Mucosa of descending colon (tissue), 3 donors: Measurements from ENCODE around the gene SIGMAR1. TPM values are rescaled to one million over a fixed set of nuclear protein-coding genes. Genes with fewer than 3 reads are reported as not detected.

Experiments used
- ATAC-seq: fragments of 200-7000 bp; cut with Tn5 transposase; one replicate; pipeline ENCODE4 v1.9.1; 2020; ENCODE audit warnings: mild to moderate bottlenecking, moderate library complexity
- DNase-seq, 3 donors: peaks; one replicate each; pipeline ENCODE4 v3.0.0-alpha.2; 2020
- H3K36me3 ChIP-seq: fragments of 200-600 bp; one replicate; pipeline ENCODE4 v1.8.0; 2021; ENCODE audit warnings: low read depth, mild to moderate bottlenecking
- H3K4me1 ChIP-seq: fragments of 200-600 bp; one replicate; pipeline ENCODE4 v1.8.0; 2021; ENCODE audit warnings: low read depth, mild to moderate bottlenecking
- H3K4me3 ChIP-seq: fragments of 200-600 bp; one replicate; pipeline ENCODE4 v1.8.0; 2021; ENCODE audit warnings: mild to moderate bottlenecking
- H3K9me3 ChIP-seq: fragments of 200-600 bp; one replicate; pipeline ENCODE4 v1.8.0; 2021; ENCODE audit warnings: mild to moderate bottlenecking
- intact Hi-C, 2 donors: fragments of 100-400 bp; cut with DNase I in 1 of 2; cut with micrococcal nuclease in 1 of 2; formaldehyde crosslinking; loops; one replicate each; pipeline versions ENCODE4 v1.11.0 to v1.11.1; 2022; cut with DNase I, micrococcal nuclease
- total RNA-seq, 3 donors: library from RNA; stranded (reverse); fragmentation: NEBNext Ultra II Directional in 2 of 3; extraction: Animal tissue kit (Norgen Biotek cat#: 25700) in 2 of 3; gene quantifications; one replicate each; pipeline versions ENCODE4 v1.2.1 to v1.2.4, GENCODE V29; 2021 to 2023
- TF ChIP-seq, protein P1 (sequence below): fragments of 200-600 bp; IDR thresholded peaks from one replicate; pipeline ENCODE4 v1.8.0; 2022; ENCODE audit warnings: antibody characterized with exemption, mild to moderate bottlenecking
- donor health status: DM: no; HTN: no; CAD: no; lungs with moderate emphysema.
- donor health status: DM: no; HTN: no; CAD: no.
- donor health status: DM: no; HTN: yes; CAD: no.

SIGMAR1 gene
- total RNA-seq, 3 donors from 2014 or later: 48.1 to 59.8 (median 49.6) TPM

DNA sequence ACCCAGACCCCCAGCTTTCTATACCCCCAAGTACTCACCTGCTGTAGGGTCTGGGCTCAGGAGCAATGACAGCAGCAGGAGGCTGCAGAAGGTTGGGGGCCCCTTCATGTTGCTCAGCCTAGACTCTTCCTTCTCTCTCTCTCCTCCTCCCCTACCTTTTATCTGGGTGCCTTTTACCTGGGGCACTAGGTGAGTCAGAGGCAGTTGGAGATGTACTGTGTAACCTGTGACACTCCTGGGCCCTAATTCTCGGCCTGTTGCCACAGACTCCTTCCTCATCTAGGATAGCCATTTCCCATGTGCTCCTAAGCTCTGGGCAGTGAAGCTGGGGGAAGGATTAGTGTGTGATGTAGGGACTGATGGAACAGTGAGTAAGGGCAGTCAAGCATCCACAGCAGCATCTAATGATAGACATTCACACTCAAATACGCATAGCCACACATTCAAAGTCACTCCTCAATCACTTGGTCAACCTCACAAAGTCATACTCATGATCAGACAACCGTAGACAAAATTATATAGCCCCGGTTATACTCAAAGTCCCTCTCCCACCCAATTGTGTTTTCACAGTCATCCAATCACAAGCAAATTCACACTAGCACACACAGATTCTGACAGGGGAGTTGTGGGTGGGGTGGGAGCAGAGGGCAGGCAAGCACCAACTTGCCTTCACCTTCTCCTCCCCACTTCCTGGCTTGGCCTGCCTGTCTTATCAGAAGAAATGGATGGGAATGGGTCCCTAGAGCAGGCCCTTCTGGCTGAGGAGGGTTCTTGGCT lies 25.1 kb upstream of the SIGMAR1 start, which contains the start of gene CCL27:
Gene CCL27 (minus strand): TSS at position 132 of the 777 bp plus-strand sequence. CDS start 24 bp downstream, at position 108.
- intact Hi-C loops: no loop called here
- ATAC-seq: no peak
- no peaks in the 10 kb centered on the region for H3K9me3 ChIP-seq

DNA sequence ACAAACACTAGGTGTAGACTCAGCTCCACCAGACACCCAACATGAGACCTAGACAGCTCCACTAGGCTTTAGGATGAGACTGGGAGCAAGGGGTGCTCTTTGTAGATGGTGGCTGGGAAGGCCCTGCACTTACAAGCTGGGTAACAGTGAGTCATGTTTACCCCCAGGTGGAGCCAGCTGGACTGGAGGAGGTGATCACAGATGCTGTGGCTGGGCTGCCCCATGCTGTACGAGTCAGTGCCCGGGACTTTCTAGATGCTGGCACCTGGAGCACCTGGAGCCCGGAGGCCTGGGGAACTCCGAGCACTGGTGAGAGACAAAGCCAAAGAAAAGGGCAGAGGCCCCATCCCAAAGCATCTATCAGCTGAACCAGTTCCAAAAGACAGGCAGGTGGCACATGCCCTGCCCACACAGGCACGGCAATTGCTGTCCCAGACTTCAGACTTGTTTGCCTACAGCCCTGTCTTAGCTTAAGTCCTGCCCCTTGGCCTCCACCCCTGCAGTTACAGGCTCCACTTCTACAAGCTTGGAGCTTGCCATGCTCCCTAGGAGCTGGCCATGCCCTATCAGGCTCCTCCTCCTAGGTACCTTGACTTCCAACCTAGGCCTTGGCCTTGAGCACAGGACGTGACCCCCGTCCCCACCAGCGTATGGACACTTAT lies 22.1 kb upstream of the SIGMAR1 start:
- peak; percentile 73 for ATAC-seq
- no peaks in the 10 kb centered on the region for H3K9me3 ChIP-seq
- H3K36me3 ChIP-seq: no peaks in the 10 kb centered on the region
- intact Hi-C loops: no loop called here
- TF ChIP-seq, protein P1, sequence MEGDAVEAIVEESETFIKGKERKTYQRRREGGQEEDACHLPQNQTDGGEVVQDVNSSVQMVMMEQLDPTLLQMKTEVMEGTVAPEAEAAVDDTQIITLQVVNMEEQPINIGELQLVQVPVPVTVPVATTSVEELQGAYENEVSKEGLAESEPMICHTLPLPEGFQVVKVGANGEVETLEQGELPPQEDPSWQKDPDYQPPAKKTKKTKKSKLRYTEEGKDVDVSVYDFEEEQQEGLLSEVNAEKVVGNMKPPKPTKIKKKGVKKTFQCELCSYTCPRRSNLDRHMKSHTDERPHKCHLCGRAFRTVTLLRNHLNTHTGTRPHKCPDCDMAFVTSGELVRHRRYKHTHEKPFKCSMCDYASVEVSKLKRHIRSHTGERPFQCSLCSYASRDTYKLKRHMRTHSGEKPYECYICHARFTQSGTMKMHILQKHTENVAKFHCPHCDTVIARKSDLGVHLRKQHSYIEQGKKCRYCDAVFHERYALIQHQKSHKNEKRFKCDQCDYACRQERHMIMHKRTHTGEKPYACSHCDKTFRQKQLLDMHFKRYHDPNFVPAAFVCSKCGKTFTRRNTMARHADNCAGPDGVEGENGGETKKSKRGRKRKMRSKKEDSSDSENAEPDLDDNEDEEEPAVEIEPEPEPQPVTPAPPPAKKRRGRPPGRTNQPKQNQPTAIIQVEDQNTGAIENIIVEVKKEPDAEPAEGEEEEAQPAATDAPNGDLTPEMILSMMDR: no peak
- H3K4me3 ChIP-seq: no peak overlapping the region
- DNase-seq: peak in 2 of 3 donors; percentile 47 to 50
- H3K4me1 ChIP-seq: peaks cover 14% of the 10 kb centered on the region

More for the DNA sequence above, 25.1 kb upstream of the SIGMAR1 start, which contains the start of gene CCL27:
- Histone ChIP-seq H3K4me3 (no peak within 1 kb of the TSS), H3K4me1 (peaks cover 11% of the 10 kb centered on the region), H3K36me3 (peaks cover 3% of the 10 kb centered on the region)
- TF ChIP-seq, protein P1: no peak
- DNase-seq: no peak

DNA sequence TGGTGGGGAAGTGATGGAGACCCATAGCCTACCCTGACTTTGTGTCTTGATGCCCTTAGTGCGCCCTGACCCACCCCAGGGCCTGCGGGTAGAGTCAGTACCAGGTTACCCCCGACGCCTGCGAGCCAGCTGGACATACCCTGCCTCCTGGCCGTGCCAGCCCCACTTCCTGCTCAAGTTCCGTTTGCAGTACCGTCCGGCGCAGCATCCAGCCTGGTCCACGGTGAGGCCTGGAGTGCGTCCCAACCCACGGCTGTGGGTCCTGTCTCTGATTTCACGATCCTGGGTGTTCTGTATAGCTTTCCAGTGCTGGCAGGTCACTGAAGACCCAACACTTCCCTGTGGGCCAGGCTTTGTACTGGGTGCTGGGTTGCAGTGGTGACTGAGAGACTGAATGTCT lies 20.9 kb upstream of the SIGMAR1 start:
- no peaks in the 10 kb centered on the region for H3K9me3 ChIP-seq
- TF ChIP-seq, protein P1: no peak
- ATAC-seq (no peak), DNase-seq (no peak)
- no peak overlapping the region for H3K4me3 ChIP-seq
- H3K36me3 ChIP-seq: no peaks in the 10 kb centered on the region
- peaks cover 10% of the 10 kb centered on the region for H3K4me1 ChIP-seq
- intact Hi-C loops: no loop called here

DNA sequence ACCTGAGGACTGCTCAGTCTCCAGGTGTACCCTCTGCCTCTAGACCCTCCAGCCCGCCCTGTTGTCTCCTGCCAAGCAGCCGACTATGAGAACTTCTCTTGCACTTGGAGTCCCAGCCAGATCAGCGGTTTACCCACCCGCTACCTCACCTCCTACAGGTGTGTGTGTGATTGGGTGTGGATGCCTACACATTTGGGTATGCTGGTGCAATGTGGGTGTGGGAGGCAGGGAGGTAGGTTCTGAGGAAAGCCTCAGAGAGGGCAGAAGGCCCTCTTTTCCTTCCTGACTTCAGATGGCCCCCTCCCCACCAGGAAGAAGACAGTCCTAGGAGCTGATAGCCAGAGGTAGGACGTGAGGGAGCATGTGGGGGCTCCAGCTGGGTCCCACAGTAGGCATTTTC lies 19.4 kb upstream of the SIGMAR1 start:
- intact Hi-C loops: no loop called here
- TF ChIP-seq, protein P1: no peak
- Histone ChIP-seq H3K9me3 (no peaks in the 10 kb centered on the region), H3K36me3 (no peaks in the 10 kb centered on the region), H3K4me3 (no peak overlapping the region), H3K4me1 (peaks cover 19% of the 10 kb centered on the region)
- no peak for ATAC-seq
- no peak for DNase-seq

DNA sequence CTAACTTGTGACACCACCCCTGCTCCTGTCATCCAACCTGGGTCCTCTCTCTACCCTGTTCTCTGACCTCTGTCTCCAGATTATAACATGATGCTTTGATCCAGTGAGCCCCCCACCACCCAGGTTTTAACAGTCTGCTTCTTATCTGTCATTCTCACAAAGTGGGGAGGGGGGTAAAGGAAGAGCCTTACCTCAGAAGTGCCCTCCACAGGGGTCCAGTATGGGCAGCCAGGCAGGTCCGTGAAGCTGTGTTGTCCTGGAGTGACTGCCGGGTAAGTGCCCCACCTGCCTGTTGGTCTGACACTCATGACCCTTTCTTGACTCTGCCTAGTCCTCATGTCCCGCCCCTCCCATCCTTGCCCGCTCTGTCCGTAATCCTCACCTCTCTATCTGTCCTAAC lies 17.8 kb upstream of the SIGMAR1 start:
- no peak overlapping the region for H3K4me3 ChIP-seq
- no peak for DNase-seq
- no peaks in the 10 kb centered on the region for H3K36me3 ChIP-seq
- no peak for ATAC-seq
- no peaks in the 10 kb centered on the region for H3K9me3 ChIP-seq
- TF ChIP-seq, protein P1: no peak
- peaks cover 23% of the 10 kb centered on the region for H3K4me1 ChIP-seq
- intact Hi-C loops: no loop called here
